Endothelial cell of umbilical vein (primary cell): ENCODE data around the gene PIP5K1C. TPM values are rescaled to one million over a fixed set of nuclear protein-coding genes. Genes with fewer than 3 reads are reported as not detected.

ENCODE experiments used
- BruUV-seq: library from RNA; stranded (reverse); fragments of 400-500 nt; replicated peaks from 2 replicates; lab custom pipeline; 2021; lab: Mats Ljungman, UMichigan
- CTCF ChIA-PET: fragments of 300-600, 350-600 bp; sonication (Branson Sonifier 250); formaldehyde crosslinking; loops from one replicate; lab custom pipeline; 2021; ENCODE audit warnings: antibody characterized with exemption, inconsistent platforms; lab: Charles Lee
- POLR2A ChIA-PET: fragments of 300-600, 350-600 bp; sonication (Branson Sonifier 250); formaldehyde crosslinking; loops from one replicate; lab custom pipeline; 2021; ENCODE audit warnings: antibody characterized with exemption, inconsistent platforms; lab: Charles Lee
- DNase-seq: peaks from one replicate; pipeline ENCODE4 v3.0.0-alpha.2; 2011; ENCODE audit warnings: low read depth, low spot score
- FAIRE-seq: peaks from 2 replicates; lab custom pipeline; 2011; peaks lifted over from hg19 to GRCh38; lab: Jason Lieb, UNC
- H2AFZ ChIP-seq: 2 replicates; pipeline ENCODE4 v1.6.0; 2012; ENCODE audit warnings: low read depth, low read length, control low read depth, inconsistent platforms
- H3K27ac ChIP-seq: 2 replicates; pipeline ENCODE4 v1.5.1; 2011; ENCODE audit warnings: low read depth, mild to moderate bottlenecking, control low read depth, low read length, moderate library complexity; ENCODE audit not compliant: insufficient read depth
- H3K27me3 ChIP-seq, 2 experiments: 2 replicates each; pipeline versions ENCODE4 v1.6.0 to v1.6.1; 2011; ENCODE audit warnings: low read length in 2 of 2, mixed read lengths in 1 of 2; ENCODE audit not compliant: control insufficient read depth in 2 of 2, insufficient read depth in 2 of 2
- H3K36me3 ChIP-seq, 2 experiments: 2 replicates in 1 of 2; 3 replicates in 1 of 2; pipeline ENCODE4 v1.5.1; 2011; ENCODE audit warnings: low read length in 2 of 2, mild to moderate bottlenecking in 1 of 2, moderate library complexity in 1 of 2; ENCODE audit not compliant: control insufficient read depth in 2 of 2, insufficient read depth in 2 of 2; ENCODE audit errors: extremely low read depth in 1 of 2
- H3K4me1 ChIP-seq: 3 replicates; pipeline ENCODE4 v1.5.1; 2011; ENCODE audit warnings: mild to moderate bottlenecking, low read length; ENCODE audit not compliant: control insufficient read depth, insufficient read depth; ENCODE audit errors: extremely low read depth
- H3K4me2 ChIP-seq: 2 replicates; pipeline ENCODE4 v1.6.1; 2011; ENCODE audit warnings: low read length, control low read depth, mixed read lengths; ENCODE audit not compliant: insufficient read depth
- H3K4me3 ChIP-seq, 3 experiments: fragments of 200-600 bp in 1 of 3; sonication (generic), shearing (Covaris generic) in 1 of 3; replicated peaks in 1 of 3; 2 replicates each; pipeline ENCODE4 v1.5.1; 2011 to 2016; ENCODE audit warnings: control low read depth in 3 of 3, low read length in 3 of 3, mild to moderate bottlenecking in 2 of 3, inconsistent platforms in 1 of 3, low read depth in 1 of 3, moderate library complexity in 1 of 3; ENCODE audit not compliant: insufficient read depth in 1 of 3
- H3K79me2 ChIP-seq: 2 replicates; pipeline ENCODE4 v1.6.0; 2012; ENCODE audit warnings: low read length, inconsistent platforms; ENCODE audit not compliant: control insufficient read depth, insufficient read depth
- H3K9ac ChIP-seq: replicated peaks from 2 replicates; pipeline ENCODE3; 2011; ENCODE audit warnings: low read length, control low read depth; ENCODE audit not compliant: insufficient read depth; ENCODE audit errors: extremely low read depth
- H3K9me1 ChIP-seq: replicated peaks from 3 replicates; pipeline ENCODE4 v1.6.0; 2011; ENCODE audit warnings: mild to moderate bottlenecking, low read length; ENCODE audit not compliant: control insufficient read depth, insufficient read depth; ENCODE audit errors: extremely low read depth
- H3K9me3 ChIP-seq: replicated peaks from 2 replicates; pipeline ENCODE4 v1.5.1; 2012; ENCODE audit warnings: low read length, inconsistent platforms; ENCODE audit not compliant: control insufficient read depth, insufficient read depth
- H4K20me1 ChIP-seq: replicated peaks from 2 replicates; pipeline ENCODE3; 2011; ENCODE audit warnings: mild to moderate bottlenecking, low read length; ENCODE audit not compliant: control insufficient read depth, insufficient read depth; ENCODE audit errors: extremely low read depth
- CTCF ChIP-seq, 2 donors: IDR thresholded peaks; 1 replicate in 1 of 2; 2 replicates in 1 of 2; pipeline ENCODE4 v1.5.1; 2011; ENCODE audit warnings: low read length in 2 of 2, mild to moderate bottlenecking in 2 of 2, moderate library complexity in 2 of 2, control low read depth in 1 of 2, inconsistent platforms in 1 of 2, low read depth in 1 of 2; ENCODE audit not compliant: insufficient read depth in 1 of 2; ENCODE audit errors: extremely low read depth in 1 of 2
- EZH2 ChIP-seq: IDR thresholded peaks from 2 replicates; pipeline ENCODE4 v1.6.1; 2012; ENCODE audit warnings: borderline replicate concordance, low read depth, mild to moderate bottlenecking, moderate library complexity, low read length, inconsistent platforms; ENCODE audit not compliant: severe bottlenecking
- FOS ChIP-seq: IDR thresholded peaks from 2 replicates; pipeline ENCODE4 v1.6.1; 2011; ENCODE audit warnings: mild to moderate bottlenecking, low read length, moderate library complexity, borderline replicate concordance; ENCODE audit not compliant: insufficient read depth
- GATA2 ChIP-seq: IDR thresholded peaks from 2 replicates; pipeline ENCODE4 v1.7.0; 2011; ENCODE audit warnings: low read depth, mild to moderate bottlenecking, moderate library complexity, mixed read lengths, low read length; ENCODE audit not compliant: insufficient read length, insufficient read depth
- JUN ChIP-seq: IDR thresholded peaks from 2 replicates; pipeline ENCODE4 v1.6.1; 2011; ENCODE audit warnings: borderline replicate concordance, low read depth; ENCODE audit not compliant: insufficient read length, insufficient read depth
- MAX ChIP-seq: IDR thresholded peaks from 2 replicates; pipeline ENCODE4 v1.6.1; 2011; ENCODE audit not compliant: insufficient read depth, insufficient read length
- MYC ChIP-seq: IDR thresholded peaks from one replicate; pipeline ENCODE4 v1.6.1; 2011; ENCODE audit warnings: mild to moderate bottlenecking, low read depth, low read length
- POLR2A ChIP-seq: IDR thresholded peaks from 2 replicates; pipeline ENCODE4 v1.6.1; 2012; ENCODE audit warnings: low read depth, mild to moderate bottlenecking, control low read depth, low read length
- POLR2AphosphoS5 ChIP-seq: IDR thresholded peaks from 2 replicates; pipeline ENCODE4 v1.6.1; 2012; ENCODE audit warnings: low read depth, mild to moderate bottlenecking, control low read depth, low read length, moderate library complexity; ENCODE audit not compliant: insufficient read depth
- dilution Hi-C: fragments of 300-500 bp; cut with MboI; formaldehyde crosslinking; loops from one replicate; pipeline ENCODE4 v1.15.0; 2019; ENCODE audit warnings: low sequenced_read_pairs; ENCODE audit not compliant: extremely low pct_ligation_motif_present
- intact Hi-C: fragments of 100-400 bp; cut with micrococcal nuclease; formaldehyde crosslinking; loops from one replicate; pipeline ENCODE4 v1.10.0; 2022
- polyA plus RNA-seq, 4 experiments: library from polyadenylated mRNA; depleted of rRNA in 3 of 4; stranded (reverse) in 3 of 4; unstranded in 1 of 4; fragments of >200 nt; gene quantifications; 2 replicates each; pipeline versions ENCODE4 v1.2.1 to v1.2.3, GENCODE V29; 2011 to 2012; ENCODE audit warnings: missing spikeins in 1 of 4
- total RNA-seq: library from RNA; stranded (reverse); gene quantifications from 2 replicates; pipeline ENCODE4 v1.2.3, GENCODE V29; 2021

PIP5K1C gene
- total and polyA plus RNA-seq, 2 donors (not counting 3 experiments of a cell fraction or from before 2014, with no cell fraction given): 31.6 to 79.5 TPM

GRCh38 chr19:3638208-3639193, 61.8 kb downstream of the PIP5K1C start:
- Histone ChIP-seq H3K79me2 (no peaks in the 10 kb centered on the region), H3K4me3 (no peak overlapping the region), H3K9ac (no peak overlapping the region), H3K9me1 (no peaks in the 10 kb centered on the region), H3K9me3 (no peaks in the 10 kb centered on the region), H4K20me1 (no peaks in the 10 kb centered on the region), H3K4me2 (no peak overlapping the region), H2AFZ (no peak overlapping the region), H3K27ac (no peak overlapping the region), H3K27me3 (no peaks in the 10 kb centered on the region), H3K4me1 (no peaks in the 10 kb centered on the region), H3K36me3 (peaks cover 8 to 36% of the 10 kb centered on the region in 2 experiments)
- ChIA-PET POLR2A (no interaction called here), CTCF (no interaction called here)
- BruUV-seq: no TSS peak
- no peak for TF ChIP-seq EZH2
- TF ChIP-seq GATA2: no peak
- TF ChIP-seq POLR2A: no peak
- no peak for TF ChIP-seq CTCF (IDR thresholded peaks at IDR 0.05; ENCODE audit: extremely low read depth in 1 of 2, insufficient read depth in 1 of 2, low read depth in 1 of 2, low read length in 2 of 2)
- FAIRE-seq (no peak), DNase-seq (no peak)
- intact Hi-C loops (no loop called here), dilution Hi-C loops (no loop called here)

GRCh38 chr19:3637621-3638020, 62.6 kb downstream of the PIP5K1C start:
- Histone ChIP-seq H3K4me3 (no peak overlapping the region), H3K4me1 (no peaks in the 10 kb centered on the region), H3K27ac (no peak overlapping the region), H3K4me2 (no peak overlapping the region), H3K79me2 (no peaks in the 10 kb centered on the region), H3K36me3 (peaks cover 8 to 36% of the 10 kb centered on the region in 2 experiments), H4K20me1 (no peaks in the 10 kb centered on the region), H3K9ac (no peak overlapping the region), H3K27me3 (no peaks in the 10 kb centered on the region), H3K9me3 (no peaks in the 10 kb centered on the region), H2AFZ (no peak overlapping the region), H3K9me1 (no peaks in the 10 kb centered on the region)
- ChIA-PET POLR2A (no interaction called here), CTCF (no interaction called here)
- TF ChIP-seq CTCF (IDR thresholded peaks at IDR 0.05; ENCODE audit: extremely low read depth in 1 of 2, insufficient read depth in 1 of 2, low read depth in 1 of 2, low read length in 2 of 2): no peak
- no peak for TF ChIP-seq JUN
- TF ChIP-seq POLR2AphosphoS5: no peak
- TF ChIP-seq FOS: no peak
- TF ChIP-seq EZH2: no peak
- TF ChIP-seq MAX: no peak
- TF ChIP-seq MYC: no peak
- TF ChIP-seq POLR2A: no peak
- no peak for TF ChIP-seq GATA2
- no TSS peak for BruUV-seq
- no peak for DNase-seq
- dilution Hi-C loops (no loop called here), intact Hi-C loops (no loop called here)
- FAIRE-seq: no peak
